ENCODE results near the gene EMC6.
A peak's percentile ranks its signal among the peaks of the same experiment; 100 is the strongest.

Gene EMC6

DNA sequence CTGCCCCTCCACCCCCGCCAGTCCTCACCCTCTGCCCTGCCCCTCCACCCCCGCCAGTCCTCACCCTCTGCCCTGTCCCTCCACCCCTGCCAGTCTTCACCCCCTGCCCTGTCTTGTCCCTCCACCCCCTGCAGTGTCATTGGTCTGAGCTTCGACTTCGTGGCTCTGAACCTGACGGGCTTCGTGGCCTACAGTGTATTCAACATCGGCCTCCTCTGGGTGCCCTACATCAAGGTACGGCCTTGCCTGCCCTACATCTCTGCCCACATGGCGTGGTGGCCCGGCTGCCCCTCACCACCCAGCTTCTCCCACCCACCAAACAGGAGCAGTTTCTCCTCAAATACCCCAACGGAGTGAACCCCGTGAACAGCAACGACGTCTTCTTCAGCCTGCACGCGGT is 12.3 kb upstream of the EMC6 start:
- no peak for DNase-seq (ENCODE audit: low read depth in 2 of 2)

DNA sequence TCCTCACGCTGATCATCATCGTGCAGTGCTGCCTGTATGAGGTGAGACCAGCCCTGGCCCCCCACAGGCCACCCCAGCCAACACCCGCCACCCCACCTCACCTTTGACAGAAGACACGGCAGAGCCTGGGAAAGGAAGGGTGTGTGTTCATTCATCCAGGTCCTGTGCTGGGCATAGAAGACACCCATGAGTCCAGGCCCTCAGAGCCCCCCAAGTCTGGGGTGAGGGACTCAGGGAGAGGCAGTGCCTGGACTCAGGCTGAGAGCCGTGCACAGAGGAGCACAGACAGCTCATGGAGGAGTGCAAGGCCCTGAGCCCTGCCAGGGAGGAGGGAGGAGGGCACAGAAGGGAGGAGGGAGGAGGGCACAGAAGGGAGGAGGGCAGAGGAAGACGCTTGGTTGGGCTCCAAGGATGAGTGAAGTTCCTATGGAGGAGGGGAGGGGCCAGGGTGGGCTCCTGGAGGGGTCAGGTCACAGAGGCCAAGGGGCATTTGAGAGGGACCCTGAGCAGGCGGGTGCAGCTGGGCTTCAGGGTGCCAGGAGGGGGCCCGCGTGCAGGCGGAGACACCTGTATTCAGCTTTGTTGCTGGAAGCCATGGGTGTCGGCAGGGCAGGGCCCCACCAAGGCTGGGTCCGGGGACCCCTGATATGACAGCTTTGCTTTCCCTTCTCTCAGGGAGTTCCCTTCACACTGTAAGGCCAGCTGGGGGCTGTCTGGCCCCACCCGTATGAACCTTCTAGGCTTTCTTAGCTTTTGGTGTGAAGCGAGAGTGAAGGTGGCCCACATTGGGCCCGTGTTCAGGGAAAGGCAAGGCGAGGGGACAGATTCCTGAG is 11.6 kb upstream of the EMC6 start:
- DNase-seq (ENCODE audit: low read depth in 2 of 2), result no peak

DNA sequence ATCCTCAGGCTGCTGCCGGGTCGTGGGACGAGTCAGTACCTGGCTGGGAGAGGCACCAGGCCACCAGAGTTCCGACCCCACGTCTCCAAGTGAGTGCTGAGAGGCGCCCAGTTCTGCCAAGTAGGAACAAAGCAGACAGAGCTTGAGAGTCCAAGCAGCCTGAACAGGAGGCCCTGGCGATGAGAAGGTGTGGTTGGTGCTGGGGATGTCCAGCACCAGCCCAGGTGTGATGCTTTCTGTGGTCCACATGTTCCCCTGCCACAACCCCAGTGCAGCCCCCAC is 11.1 kb upstream of the EMC6 start:
- DNase-seq (ENCODE audit: low read depth in 2 of 2), result no peak

DNA sequence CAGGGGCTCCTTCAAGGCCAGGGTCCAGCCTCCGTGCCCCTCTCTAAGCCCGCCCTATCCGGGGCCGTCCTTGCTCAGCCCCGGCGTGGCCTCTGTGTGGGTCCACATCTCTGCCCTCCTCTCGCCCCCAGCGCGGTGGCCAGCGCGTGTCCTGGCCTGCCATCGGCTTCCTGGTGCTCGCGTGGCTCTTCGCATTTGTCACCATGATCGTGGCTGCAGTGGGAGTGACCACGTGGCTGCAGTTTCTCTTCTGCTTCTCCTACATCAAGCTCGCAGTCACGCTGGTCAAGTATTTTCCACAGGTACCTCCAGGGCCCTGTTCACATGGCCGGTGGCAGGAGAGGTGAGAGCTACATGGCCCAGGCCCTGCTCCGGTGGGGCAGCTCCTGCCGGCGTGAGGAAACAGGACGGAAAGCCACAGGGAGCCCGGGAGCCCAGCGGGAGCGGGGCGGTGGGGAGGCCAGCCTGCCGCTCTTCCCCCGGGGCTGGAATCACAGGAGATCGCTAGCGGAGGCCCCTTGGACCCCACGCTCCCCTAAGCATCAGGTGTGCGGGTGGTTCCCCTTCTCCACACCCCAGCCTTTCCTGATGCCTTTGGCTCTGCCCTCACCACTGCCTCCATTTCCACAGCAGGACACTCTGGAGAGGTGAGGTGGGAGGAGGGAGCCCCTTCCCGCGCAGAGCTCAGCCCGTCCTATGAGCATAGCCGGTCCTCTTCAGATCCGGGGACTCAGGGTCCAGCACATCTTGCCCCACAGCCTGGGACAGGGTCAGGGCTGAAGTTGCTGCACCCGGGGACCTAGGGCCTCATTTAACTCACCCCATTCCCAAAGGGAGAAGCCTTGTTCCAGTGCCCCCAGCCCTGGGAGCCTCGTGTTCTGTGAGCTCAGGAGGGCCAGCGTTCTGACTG is 10.5 kb upstream of the EMC6 start:
- no peak for DNase-seq (ENCODE audit: low read depth in 2 of 2)

DNA sequence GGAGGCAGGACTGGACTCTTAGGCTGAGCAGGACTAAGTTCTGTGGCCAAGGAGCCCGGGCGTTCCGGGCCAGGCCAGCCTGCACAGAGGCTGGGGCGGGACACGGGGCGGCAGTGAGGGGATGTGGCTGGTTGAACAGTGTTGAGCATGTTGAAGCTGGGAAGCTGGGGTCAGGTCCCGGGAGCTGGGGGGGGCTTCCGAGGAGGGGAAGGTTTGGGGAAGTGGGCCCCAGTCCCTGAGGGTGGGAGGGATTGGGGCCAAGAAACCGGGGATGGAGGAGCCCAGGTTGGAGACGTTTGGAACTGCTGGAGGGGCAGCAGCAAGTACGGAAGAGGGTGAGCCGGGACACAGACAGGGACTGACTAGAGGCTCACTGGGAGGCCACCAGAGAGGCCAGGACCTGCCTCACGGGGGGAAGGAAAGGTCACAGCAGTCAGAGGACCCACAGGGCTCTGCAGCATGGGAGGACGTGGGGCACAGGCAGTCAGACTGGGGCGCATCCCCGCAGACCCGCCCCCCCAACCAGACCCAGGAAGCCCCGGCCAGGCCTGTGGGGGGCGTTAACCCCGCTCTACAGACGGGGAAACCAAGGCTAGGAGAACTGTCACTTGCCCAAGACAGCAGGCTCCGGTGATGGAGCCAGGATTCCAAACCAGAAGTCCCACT is 9.7 kb upstream of the EMC6 start:
- DNase-seq (ENCODE audit: low read depth in 2 of 2), result no peak

DNA sequence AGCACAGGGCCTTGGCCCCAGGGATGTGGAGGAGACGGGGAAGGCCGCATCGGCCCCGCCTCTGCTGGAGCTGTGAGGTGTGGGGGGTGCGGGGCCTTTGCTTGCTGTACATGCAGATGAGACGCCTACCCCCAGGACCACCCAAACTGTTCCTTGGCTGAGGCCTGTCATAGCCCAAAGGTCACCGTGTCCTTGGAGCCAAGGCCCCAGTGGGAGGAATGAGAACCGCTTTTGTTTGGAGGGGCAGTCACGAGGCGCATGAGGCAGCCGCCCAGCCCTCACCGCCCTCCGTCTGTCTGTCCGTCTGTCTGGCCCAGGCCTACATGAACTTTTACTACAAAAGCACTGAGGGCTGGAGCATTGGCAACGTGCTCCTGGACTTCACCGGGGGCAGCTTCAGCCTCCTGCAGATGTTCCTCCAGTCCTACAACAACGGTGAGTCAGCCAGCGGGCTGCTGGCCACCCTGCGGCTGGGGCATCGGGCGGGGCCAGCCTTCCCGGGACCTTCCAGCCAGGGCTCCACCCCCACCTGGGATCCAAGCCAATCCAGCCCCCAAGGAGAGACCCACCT is 9.0 kb upstream of the EMC6 start:
- peak in 1 of 2 experiments; percentile 18 for DNase-seq (ENCODE audit: low read depth in 2 of 2)

DNA sequence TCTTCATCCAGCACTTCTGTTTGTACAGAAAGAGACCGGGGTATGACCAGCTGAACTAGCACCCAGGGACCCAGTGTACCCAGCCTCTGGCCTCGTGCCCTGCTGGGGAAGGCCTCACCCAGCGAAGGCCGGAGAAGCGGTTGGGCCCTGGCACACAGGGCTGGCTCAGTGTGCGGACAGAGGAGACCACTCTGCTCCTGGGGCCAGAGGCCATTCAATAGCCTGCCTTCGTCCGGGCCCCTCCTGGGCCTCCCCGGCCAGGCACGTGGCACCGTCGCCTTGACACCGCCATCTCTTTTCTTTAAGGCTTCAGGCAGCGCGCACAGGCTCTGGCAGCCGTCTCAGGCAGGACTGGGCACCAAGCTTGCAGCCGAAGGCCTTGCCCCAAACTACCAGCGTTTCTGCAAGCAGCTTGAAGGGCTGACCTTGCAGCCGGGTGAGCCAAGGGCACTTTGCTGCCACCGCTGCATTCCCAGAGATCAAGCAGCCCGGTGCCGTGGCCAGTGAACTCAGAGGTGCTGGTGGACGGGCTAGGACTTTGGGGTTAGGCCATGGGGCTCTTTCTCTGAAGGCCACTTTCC is 8.2 kb upstream of the EMC6 start:
- DNase-seq (ENCODE audit: low read depth in 2 of 2), result no peak

DNA sequence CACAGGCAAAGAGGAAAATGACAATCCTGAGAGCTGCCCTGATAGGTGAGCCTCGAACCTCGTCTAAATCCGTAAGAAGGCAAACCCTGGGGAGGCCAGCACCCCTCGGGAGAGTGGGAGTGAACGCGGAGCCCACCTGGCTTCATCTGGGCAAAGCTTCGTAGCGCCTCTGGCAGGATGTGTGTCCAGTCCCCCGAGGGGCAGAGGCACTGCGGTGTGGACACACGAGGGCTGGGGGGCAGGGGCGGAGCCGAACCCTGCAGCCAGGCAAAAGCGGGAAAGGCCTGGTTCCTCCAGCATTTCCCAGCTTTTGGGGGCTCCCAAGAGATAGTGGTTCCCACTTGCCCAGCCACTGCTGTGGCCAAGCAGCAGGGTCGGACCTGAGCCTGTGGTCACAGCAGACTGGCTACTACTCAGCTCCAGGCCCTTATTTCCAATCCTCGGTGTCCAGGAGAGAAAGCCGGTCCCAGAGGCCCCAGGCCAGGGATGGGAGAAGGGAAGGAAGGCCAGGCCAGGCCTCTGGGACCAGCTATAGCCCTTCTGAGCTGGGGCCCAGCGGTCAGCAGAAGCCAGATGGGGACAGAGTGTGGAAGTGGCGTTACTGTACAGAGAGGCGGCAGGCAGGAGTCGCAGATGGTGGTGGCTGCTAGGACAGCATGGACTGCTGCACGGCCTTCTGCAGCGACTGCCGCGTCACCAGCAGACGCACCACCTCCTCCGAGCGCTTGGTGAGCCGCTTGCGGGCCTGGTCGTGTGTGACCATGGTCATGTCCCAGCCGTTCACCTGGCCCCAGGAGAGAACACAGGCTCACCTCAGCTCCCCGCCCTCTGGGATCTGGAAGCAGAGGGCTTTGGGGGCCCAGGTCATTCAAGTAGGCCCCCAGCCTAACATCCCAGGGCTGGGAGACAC is 5.3 kb upstream of the EMC6 start:
- no peak for DNase-seq (ENCODE audit: low read depth in 2 of 2)

DNA sequence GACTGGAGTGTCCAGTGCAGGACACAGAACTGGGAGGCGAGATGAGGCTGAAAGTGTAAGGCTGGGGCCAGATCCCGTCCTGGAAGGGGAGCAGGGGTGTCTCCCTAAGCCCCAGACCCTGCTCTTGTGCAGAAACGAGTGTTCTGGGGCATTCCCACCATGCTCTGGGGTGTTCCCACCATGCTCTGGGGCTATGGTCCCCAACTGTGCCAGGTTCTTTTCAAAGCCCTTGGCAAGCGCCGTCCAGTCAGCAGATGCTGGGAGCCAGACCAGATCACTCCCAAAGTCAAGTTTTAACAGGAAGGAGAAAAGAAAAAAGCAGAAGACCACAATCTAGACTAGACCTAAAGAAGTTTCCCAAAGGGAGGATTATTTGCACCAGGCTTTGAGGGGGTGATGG is 2.8 kb upstream of the EMC6 start:
- DNase-seq (ENCODE audit: low read depth in 2 of 2), result no peak

DNA sequence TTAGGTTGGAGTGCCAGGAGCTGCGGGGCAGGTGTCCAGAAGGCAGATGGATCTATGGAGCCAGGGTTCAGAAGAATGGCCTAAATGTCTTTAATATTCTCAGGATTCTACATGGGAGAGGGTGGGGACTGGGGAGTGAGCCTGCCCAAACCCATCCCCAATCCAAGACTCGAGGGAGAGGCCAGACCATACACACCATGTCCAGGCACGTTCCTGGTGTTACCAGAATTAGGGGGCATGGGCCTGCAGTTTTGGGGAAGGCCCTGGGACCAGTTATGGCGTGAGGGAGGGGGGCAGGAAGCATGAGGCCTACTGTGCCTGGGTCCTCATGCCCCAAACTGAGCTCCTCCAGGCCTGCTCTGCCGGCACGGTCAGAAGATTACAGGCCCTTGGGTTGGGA is 2.1 kb upstream of the EMC6 start:
- DNase-seq (ENCODE audit: low read depth in 2 of 2), result no peak

DNA sequence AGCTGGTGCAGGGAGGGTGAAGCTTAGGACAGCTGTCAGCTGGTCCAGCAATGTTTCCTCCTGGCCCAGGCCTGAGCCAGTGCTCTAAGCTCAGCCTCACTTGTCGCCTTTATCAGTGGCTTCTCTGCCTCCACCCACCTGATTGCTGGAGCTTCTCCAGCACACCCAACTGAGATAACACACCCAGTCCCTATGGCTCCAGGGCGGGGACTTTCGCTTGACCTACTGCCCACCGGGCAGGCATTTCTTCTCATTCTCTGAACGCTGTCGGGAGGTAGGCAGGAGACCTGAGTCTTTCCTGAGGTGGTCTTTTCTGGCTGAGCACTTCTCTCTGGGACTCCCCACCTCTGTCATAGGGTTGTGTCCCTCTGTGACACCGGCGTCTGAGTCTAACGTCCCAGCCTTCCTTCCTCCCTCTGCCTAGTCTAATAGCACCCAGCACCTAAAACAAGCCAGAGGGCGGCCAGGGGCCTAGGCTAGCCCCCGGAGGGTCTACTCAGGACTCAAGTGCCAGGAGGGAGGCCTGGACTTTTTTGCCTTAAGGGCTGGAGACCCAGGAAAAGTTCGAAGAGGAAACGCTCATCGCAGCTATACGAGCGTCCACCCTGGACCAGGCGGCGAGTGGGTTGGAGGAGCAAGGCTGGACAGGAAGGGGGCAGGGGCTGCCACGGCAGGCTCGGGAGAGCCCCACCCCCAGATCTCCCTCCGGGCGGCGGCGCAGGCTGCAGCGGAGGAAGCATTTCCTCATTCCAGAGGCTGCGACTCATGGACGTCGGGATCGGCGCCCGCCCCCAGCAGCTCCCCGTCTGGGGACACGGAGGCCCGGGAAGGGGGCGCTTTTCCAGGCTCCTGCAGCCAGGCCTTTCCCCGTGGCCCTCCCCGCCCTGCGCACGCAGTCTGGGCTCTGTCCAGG is 990 bp upstream of the EMC6 start:
- peak; percentile 85 to 87 for DNase-seq (ENCODE audit: low read depth in 2 of 2)

DNA sequence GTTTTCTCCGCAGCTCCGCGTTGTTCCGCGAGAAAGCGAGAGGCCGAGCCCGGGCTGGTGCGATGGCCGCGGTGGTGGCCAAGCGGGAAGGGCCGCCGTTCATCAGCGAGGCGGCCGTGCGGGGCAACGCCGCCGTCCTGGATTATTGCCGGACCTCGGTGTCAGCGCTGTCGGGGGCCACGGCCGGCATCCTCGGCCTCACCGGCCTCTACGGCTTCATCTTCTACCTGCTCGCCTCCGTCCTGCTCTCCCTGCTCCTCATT is 404 bp downstream of the EMC6 start:
- no peak for DNase-seq (ENCODE audit: low read depth in 2 of 2)

DNA sequence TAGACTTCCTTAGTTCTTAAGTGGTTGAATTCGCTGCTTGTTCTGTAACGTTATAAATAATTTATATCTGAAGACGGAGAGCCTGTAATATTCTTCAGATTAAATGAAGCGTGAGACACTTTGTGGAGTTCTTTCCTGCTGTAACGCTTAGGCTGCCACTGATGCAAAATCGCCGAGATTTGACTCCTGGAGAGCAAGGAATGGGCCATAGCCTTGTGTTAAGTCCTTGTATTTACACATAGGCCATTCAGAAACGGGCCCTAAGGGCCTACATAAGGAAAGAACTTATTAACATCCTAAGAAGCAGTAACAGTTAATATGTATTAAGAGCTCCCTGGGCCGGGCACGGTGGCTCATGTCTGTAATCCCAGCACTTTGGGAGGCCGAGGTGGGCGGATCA is 936 bp downstream of the EMC6 start:
- DNase-seq (ENCODE audit: low read depth in 2 of 2), result no peak

DNA sequence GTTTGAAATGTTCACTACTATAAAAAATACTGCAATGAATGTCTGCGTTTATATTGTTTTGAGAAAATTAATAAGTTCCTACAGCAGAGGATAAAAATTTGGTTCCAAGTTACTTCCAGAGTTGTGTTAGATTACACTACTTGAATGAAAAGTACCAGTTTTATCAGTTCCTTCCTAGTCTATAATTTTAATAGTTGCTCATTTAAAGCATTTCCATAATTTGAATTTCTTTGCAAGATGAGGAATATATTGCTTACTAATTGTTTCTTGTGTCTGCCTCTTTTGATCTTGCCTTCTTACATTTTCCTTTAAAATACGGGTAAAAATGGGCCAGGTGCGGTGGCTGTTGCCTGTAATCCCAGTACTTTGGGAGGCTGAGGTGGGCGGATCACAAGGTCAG is 4.0 kb downstream of the EMC6 start:
- no peak for DNase-seq (ENCODE audit: low read depth in 2 of 2)

DNA sequence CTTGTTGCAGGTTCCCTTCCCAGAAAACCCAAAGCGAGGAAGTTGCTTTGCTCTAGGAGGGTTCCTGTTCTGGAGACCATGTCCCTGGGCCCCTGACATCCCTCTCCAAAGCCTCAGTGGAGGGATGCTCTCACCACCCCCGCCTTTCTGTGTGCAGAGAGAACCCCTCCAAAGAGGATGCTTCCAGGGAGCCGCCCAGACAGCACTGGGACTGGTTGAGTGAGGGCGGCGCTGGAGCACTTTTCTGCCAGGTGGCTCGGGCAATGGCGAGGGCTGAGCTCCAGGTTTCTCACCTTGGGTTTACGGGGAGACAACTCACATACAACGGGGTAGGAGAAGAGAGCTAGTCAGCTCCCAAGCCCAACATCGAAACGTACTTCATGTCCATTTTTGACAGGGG is 7.3 kb downstream of the EMC6 start:
- no peak for DNase-seq (ENCODE audit: low read depth in 2 of 2)

DNA sequence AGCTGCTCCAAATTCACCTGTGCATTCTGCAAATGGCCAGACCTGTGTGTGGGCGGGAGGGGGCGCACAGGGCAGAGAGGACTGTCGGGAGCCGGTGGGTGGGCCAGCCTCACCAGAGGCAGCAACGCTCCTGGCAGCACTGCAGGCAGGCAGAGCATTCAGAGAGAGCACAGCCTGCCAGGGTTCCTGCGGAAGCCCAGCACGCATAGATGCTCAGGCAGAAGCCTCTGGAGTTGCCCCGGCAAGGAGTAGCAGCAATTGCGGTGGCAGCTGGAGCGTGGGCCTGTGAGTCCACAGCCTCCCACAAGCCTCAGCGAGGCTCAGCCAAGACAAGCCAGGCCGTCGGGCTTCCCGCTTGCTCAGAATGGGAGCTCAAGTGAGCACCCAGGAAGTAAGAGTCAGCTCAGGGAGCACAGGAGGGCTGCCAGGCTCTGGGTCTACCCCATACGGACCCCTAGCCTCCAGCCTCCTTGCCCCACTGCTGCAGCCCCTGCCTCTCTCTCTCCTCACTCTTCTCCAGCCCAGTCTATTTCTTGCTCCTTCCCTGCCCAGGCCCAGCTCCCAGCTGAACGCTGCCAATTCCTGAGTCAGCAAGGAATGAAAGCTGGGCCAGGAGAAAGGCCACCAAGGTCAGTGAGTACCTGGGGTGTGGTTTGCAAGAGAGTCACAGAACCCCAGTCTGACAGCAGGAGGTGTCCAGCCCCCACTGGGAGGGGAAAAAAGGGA is 9.6 kb downstream of the EMC6 start:
- no peak for DNase-seq (ENCODE audit: low read depth in 2 of 2)

DNA sequence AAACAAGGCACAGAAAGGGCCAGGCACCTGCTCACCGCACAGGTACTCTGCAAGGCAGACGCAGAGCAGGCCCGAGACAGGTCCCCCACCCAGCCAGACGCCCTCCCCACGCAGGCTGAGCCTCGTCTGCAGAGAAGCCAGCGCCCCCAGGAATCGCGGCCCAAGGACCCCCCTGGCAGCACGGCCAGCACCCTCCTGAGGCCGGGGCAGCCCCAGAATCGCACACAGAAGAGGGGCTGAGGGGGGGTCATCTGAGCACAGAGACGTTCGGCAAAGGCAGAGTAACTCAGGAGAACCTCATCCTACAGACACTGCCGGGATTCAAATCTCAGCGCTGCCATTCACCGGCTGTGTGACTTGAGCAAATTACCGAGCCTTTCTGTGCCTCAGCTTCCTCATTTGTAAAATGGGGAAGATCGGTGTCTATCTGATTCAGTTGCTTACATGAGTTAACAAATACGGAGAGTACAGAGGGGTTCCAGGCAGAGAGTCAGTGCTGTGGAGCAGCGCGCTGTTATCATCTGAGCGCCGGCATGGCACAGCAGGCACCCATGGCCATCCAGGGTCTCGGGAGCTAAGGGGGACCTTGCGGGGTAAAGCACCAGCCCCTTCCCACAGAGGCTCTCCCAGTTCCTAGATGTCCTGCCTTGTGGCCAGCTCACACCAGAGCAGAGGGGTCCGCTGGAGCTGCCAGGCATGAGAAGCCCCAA is 10.4 kb downstream of the EMC6 start:
- no peak for DNase-seq (ENCODE audit: low read depth in 2 of 2)

DNA sequence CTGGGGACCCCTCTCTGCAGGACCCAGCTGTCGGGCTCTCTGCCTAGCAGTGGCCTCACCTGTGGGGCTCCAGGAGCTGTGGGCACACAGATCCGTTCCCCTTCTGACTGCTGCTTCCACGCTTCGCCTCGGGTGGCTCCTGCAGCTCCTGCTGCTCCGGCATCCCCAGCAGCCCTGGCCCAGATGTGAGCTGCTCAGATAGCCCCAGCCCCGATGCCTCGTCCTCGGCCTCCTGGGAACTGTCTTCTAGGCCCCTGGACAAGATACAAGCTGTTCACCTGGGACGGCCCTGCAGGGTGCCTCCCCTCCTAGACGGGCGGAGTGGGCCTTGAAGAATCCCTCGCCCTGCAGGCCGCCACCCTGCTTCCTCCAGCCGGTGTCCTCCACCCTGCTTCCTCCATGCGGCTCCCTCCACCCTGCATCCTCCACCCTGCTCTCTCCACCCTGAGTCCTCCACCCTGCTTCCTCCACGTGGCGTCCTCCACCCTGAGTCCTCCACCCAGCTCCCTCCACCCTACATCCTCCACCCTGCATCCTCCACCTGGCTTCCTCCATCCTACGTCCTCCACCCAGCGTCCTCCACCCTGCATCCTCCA is 11.0 kb downstream of the EMC6 start:
- no peak for DNase-seq (ENCODE audit: low read depth in 2 of 2)

Measured in fibroblast of skin of left biceps (primary cell).